Ovary (tissue), 3 donors: Measurements from ENCODE around the gene PFKFB2.

ENCODE experiments used
- POLR2A ChIP-seq: fragments of 450-650 bp; IDR thresholded peaks from one replicate; pipeline ENCODE4 v1.6.1; 2017; ENCODE audit warnings: antibody characterized with exemption, mild to moderate bottlenecking, moderate library complexity
- TF ChIP-seq, protein P1 (sequence below), 3 donors: fragments of 450-650 bp in 2 of 3; fragments of 200-600 bp in 1 of 3; IDR thresholded peaks; one replicate each; pipeline versions ENCODE4 v1.5.1 to v1.8.0; 2016 to 2022; ENCODE audit warnings: antibody characterized with exemption in 3 of 3, mild to moderate bottlenecking in 1 of 3
- donor health status: DM: no; HTN: no; CAD: no.

DNA sequence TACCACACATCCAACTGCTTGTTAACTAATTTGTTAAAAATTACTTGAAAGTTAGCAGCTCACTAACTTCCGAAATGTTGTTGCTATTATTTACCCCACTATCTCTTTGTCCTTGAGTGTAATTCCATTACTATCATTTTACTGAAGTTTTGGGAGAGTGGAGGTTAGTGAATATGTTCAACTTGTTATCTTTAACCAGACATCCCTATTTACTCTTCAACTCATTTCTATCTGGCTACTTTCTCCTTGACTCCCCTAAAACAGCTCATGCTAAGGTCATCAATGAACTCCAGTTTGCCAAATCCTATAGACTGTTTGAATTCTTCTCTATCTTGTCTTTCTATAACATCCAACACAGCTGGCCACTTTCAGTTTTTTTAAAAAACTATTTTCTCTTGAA, 16.2 kb upstream of the PFKFB2 start:
- TF ChIP-seq, protein P1, sequence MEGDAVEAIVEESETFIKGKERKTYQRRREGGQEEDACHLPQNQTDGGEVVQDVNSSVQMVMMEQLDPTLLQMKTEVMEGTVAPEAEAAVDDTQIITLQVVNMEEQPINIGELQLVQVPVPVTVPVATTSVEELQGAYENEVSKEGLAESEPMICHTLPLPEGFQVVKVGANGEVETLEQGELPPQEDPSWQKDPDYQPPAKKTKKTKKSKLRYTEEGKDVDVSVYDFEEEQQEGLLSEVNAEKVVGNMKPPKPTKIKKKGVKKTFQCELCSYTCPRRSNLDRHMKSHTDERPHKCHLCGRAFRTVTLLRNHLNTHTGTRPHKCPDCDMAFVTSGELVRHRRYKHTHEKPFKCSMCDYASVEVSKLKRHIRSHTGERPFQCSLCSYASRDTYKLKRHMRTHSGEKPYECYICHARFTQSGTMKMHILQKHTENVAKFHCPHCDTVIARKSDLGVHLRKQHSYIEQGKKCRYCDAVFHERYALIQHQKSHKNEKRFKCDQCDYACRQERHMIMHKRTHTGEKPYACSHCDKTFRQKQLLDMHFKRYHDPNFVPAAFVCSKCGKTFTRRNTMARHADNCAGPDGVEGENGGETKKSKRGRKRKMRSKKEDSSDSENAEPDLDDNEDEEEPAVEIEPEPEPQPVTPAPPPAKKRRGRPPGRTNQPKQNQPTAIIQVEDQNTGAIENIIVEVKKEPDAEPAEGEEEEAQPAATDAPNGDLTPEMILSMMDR (IDR thresholded peaks at IDR 0.05): no peak
- no peak for TF ChIP-seq POLR2A
